Measurements from ENCODE around the gene FHDC1. TPM values are rescaled to one million over a fixed set of nuclear protein-coding genes. Genes with fewer than 3 reads are reported as not detected.

FHDC1 gene
- polyA plus RNA-seq, 2 of the 4 experiments (the other 2 are of a cell fraction): 0.08 to 0.31 TPM

DNA sequence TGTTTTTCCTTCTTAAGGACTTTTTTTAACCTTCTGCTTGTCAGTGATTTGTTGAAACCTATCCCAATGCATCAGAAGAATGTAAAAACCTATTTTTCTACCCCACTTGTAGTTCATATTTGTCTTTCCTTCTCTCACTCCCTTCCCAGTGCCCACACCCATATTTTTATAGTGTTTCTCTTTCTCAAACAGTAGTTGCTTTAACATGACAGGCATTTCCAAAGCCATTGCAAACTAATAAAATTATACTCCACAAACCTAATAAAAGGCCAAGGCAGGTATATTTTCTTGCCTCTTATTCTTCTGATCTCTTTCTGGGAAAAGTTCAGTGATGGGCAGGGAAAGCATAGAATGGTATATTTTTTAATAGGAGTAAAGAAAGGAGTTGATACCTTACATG, 35.7 kb upstream of the FHDC1 start (continued):
- TF ChIP-seq, protein P1, sequence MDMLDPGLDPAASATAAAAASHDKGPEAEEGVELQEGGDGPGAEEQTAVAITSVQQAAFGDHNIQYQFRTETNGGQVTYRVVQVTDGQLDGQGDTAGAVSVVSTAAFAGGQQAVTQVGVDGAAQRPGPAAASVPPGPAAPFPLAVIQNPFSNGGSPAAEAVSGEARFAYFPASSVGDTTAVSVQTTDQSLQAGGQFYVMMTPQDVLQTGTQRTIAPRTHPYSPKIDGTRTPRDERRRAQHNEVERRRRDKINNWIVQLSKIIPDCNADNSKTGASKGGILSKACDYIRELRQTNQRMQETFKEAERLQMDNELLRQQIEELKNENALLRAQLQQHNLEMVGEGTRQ (IDR thresholded peaks at IDR 0.05): no peak

DNA sequence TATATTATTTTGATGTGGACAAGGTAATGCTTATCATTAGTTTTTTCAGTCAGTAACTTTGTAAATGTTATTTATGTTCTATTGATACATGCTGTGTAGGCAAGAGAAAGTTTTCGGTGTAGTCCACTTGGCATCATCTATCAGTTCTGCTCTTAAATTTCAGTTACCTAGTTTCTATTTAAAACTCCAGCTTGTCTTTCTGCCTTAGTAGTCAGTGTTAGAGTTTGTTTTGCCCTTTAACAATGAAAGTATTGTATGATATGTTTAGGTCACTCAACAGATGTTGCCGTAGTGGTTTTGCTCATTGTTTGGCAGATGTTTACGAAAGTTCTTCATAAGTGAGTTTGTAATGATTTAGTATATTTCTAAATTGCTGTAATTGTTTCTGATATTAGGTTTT, 34.9 kb upstream of the FHDC1 start:
- no peak for DNase-seq (ENCODE audit: low read depth in 1 of 2, low spot score in 1 of 2)
- Histone ChIP-seq H3K4me3 (no peak overlapping the region), H3K4me1 (0 out of 3 replicates have a peak, but pooled peaks cover 6% of the 10 kb centered on the region), H3K27ac (no peak overlapping the region), H3K4me2 (no peak overlapping the region), H3K9me3 (no peaks in the 10 kb centered on the region)
- ChIA-PET CTCF (interaction anchor here (0.6 kb wide), 1 partner anchor 733 kb away, joined by 3 read pairs; no protein-coding TSS in a partner anchor), POLR2A (no interaction called here)
- FAIRE-seq: no peak
- ATAC-seq: no peak
- WGBS (ENCODE audit: missing lambda C conversion rate): 98% methylated on average over 3 of the region's 3 CpGs
- TF ChIP-seq CEBPB (IDR thresholded peaks at IDR 0.05): no peak
- TF ChIP-seq NFE2L2 (conservative IDR thresholded peaks at IDR 0.05; ENCODE audit: low read length): no peak
- TF ChIP-seq TP53 (CRISPR knock-in tag; IDR thresholded peaks at IDR 0.05): no peak
- no peak for TF ChIP-seq HOXB5 (CRISPR knock-in tag; IDR thresholded peaks at IDR 0.05)
- TF ChIP-seq SMC3 (IDR thresholded peaks at IDR 0.05): no peak
- TF ChIP-seq, protein P2, sequence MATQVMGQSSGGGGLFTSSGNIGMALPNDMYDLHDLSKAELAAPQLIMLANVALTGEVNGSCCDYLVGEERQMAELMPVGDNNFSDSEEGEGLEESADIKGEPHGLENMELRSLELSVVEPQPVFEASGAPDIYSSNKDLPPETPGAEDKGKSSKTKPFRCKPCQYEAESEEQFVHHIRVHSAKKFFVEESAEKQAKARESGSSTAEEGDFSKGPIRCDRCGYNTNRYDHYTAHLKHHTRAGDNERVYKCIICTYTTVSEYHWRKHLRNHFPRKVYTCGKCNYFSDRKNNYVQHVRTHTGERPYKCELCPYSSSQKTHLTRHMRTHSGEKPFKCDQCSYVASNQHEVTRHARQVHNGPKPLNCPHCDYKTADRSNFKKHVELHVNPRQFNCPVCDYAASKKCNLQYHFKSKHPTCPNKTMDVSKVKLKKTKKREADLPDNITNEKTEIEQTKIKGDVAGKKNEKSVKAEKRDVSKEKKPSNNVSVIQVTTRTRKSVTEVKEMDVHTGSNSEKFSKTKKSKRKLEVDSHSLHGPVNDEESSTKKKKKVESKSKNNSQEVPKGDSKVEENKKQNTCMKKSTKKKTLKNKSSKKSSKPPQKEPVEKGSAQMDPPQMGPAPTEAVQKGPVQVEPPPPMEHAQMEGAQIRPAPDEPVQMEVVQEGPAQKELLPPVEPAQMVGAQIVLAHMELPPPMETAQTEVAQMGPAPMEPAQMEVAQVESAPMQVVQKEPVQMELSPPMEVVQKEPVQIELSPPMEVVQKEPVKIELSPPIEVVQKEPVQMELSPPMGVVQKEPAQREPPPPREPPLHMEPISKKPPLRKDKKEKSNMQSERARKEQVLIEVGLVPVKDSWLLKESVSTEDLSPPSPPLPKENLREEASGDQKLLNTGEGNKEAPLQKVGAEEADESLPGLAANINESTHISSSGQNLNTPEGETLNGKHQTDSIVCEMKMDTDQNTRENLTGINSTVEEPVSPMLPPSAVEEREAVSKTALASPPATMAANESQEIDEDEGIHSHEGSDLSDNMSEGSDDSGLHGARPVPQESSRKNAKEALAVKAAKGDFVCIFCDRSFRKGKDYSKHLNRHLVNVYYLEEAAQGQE (IDR thresholded peaks at IDR 0.05): no peak
- TF ChIP-seq SREBF2 (IDR thresholded peaks at IDR 0.05): no peak
- TF ChIP-seq, protein P3, sequence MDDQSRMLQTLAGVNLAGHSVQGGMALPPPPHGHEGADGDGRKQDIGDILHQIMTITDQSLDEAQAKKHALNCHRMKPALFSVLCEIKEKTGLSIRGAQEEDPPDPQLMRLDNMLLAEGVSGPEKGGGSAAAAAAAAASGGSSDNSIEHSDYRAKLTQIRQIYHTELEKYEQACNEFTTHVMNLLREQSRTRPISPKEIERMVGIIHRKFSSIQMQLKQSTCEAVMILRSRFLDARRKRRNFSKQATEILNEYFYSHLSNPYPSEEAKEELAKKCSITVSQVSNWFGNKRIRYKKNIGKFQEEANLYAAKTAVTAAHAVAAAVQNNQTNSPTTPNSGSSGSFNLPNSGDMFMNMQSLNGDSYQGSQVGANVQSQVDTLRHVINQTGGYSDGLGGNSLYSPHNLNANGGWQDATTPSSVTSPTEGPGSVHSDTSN (IDR thresholded peaks at IDR 0.05): no peak
- TF ChIP-seq, protein P4, sequence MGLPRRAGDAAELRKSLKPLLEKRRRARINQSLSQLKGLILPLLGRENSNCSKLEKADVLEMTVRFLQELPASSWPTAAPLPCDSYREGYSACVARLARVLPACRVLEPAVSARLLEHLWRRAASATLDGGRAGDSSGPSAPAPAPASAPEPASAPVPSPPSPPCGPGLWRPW (IDR thresholded peaks at IDR 0.05): no peak
- no peak for TF ChIP-seq EP300 (IDR thresholded peaks at IDR 0.05)
- TF ChIP-seq JUNB (IDR thresholded peaks at IDR 0.05): no peak

DNA sequence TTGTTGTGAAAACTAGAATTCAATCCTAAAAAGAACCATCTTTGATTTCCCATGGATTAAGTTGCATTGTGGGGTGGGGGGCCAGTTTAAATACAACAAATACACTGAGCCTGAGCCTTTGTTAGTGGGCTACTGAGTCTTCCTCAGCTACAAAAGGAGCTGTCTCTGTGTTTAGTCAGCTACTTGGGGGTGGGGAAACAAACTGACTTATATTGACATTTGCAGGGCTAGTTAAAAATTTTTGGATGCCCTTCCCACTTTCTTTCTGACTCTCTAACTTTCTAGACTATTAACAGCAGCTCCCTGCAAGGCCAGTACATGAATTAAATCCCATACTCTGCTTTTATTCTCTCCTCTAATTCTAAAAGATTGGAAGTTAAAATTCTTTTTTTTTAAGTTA, 32.5 kb upstream of the FHDC1 start:
- Histone ChIP-seq H3K4me3 (no peak overlapping the region), H3K4me2 (no peak overlapping the region), H3K4me1 (no peaks in the 10 kb centered on the region), H3K27ac (no peak overlapping the region), H3K9me3 (no peaks in the 10 kb centered on the region)
- ChIA-PET POLR2A (no interaction called here), CTCF (interaction anchor here (1.0 to 1.6 kb wide), 2 partner anchors 10 to 11 kb away, joined by 3 to 4 read pairs; no protein-coding TSS in a partner anchor)
- DNase-seq (ENCODE audit: low read depth in 1 of 2, low spot score in 1 of 2) (no peak), FAIRE-seq (no peak), ATAC-seq (no peak)
- TF ChIP-seq MYC (IDR thresholded peaks at IDR 0.05; ENCODE audit: borderline replicate concordance, low read length) (no peak), POLR2A (IDR thresholded peaks at IDR 0.05; ENCODE audit: low read length) (no peak), EHMT2 (IDR thresholded peaks at IDR 0.05; ENCODE audit: low read depth) (no peak), HDAC2 (IDR thresholded peaks at IDR 0.05) (no peak), NPAS2 (CRISPR knock-in tag; IDR thresholded peaks at IDR 0.05; ENCODE audit: borderline replicate concordance) (no peak), RNF2 (IDR thresholded peaks at IDR 0.05; ENCODE audit: borderline replicate concordance, low read depth) (no peak), NR3C1 (IDR thresholded peaks at IDR 0.05) (no peak), KDM5A (IDR thresholded peaks at IDR 0.05) (no peak), MAFK (IDR thresholded peaks at IDR 0.05; ENCODE audit: partially characterized antibody) (no peak), TFCP2L1 (CRISPR knock-in tag; IDR thresholded peaks at IDR 0.05) (no peak)
- TF ChIP-seq, protein P2 (IDR thresholded peaks at IDR 0.05): no peak
- TF ChIP-seq, protein P5, sequence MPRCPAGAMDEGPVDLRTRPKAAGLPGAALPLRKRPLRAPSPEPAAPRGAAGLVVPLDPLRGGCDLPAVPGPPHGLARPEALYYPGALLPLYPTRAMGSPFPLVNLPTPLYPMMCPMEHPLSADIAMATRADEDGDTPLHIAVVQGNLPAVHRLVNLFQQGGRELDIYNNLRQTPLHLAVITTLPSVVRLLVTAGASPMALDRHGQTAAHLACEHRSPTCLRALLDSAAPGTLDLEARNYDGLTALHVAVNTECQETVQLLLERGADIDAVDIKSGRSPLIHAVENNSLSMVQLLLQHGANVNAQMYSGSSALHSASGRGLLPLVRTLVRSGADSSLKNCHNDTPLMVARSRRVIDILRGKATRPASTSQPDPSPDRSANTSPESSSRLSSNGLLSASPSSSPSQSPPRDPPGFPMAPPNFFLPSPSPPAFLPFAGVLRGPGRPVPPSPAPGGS (IDR thresholded peaks at IDR 0.05): no peak

Data from A549 (cell line).